Measurements from ENCODE around the gene PCBP4.

DNA sequence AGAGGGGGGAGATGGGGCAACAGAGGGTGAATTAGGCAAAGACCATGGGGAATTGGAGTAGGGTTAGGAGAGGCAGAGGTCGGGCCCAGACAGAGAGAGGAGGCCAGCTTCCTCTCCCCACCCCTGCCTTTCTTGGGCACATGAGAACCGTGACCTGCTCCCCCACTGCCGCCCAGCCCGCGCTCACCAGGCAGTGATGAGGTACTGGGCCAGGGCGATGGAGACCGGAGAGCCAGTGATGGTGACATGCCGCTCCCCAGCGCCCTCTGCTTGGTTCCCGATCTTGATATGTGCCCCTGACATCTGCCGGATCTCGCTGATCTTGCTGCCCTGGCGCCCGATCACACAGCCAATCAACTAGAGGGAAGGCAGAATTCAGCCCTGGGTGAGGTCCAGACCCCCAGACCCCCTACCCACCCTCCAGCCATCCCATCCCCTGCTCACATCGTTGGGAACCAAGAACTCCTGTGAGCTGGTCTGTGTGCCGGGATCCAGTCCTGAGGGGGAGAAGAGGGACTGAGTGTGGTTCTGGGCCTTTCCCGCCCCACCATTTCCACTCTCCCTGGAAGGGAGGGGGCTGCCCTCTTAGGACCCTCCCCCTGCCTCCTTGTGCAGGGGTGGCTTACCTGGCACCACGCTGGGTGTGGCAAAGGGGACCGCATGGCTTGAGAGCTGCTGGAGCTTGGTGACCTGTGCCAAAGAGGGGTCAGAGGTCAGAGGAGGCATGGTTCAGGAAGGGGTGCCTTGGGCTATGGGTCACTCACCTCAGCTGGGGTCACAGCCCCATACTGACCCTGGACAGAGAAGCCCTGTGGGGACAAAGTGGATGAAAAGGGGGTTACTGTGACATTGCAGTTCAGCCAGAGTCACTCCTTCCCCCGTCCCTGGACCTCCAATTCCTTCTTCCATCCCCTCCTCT lies 8.4 kb downstream of the PCBP4 start:
- TF ChIP-seq POLR2A (IDR thresholded peaks at IDR 0.05): no peak
- TF ChIP-seq, protein P1, sequence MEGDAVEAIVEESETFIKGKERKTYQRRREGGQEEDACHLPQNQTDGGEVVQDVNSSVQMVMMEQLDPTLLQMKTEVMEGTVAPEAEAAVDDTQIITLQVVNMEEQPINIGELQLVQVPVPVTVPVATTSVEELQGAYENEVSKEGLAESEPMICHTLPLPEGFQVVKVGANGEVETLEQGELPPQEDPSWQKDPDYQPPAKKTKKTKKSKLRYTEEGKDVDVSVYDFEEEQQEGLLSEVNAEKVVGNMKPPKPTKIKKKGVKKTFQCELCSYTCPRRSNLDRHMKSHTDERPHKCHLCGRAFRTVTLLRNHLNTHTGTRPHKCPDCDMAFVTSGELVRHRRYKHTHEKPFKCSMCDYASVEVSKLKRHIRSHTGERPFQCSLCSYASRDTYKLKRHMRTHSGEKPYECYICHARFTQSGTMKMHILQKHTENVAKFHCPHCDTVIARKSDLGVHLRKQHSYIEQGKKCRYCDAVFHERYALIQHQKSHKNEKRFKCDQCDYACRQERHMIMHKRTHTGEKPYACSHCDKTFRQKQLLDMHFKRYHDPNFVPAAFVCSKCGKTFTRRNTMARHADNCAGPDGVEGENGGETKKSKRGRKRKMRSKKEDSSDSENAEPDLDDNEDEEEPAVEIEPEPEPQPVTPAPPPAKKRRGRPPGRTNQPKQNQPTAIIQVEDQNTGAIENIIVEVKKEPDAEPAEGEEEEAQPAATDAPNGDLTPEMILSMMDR (IDR thresholded peaks at IDR 0.05): no peak

Measured in adrenal gland (tissue), 5 donors.